H1 (cell line): Measurements from ENCODE around the gene RNASEL. TPM values are rescaled to one million over a fixed set of nuclear protein-coding genes. Genes with fewer than 3 reads are reported as not detected.
A peak's percentile ranks its signal among the peaks of the same experiment; 100 is the strongest.

Experiments
- CTCF ChIA-PET: fragments of 300-600 bp; sonication (Branson Sonifier 250); formaldehyde crosslinking; loops from one replicate; lab custom pipeline; 2021; ENCODE audit not compliant: partially characterized antibody; lab: Charles Lee
- POLR2A ChIA-PET: fragments of 300-600 bp; sonication (Branson Sonifier 250); formaldehyde crosslinking; loops from one replicate; lab custom pipeline; 2021; ENCODE audit warnings: inconsistent platforms; ENCODE audit not compliant: partially characterized antibody; lab: Charles Lee
- DNase-seq, 2 experiments: peaks; one replicate each; pipeline versions ENCODE4 v3.0.0 to v3.0.0-alpha.2; 2010 to 2022; ENCODE audit warnings: low spot score in 2 of 2, low read depth in 1 of 2, mixed read lengths in 1 of 2
- FAIRE-seq: peaks from 2 replicates; lab custom pipeline; 2011; peaks lifted over from hg19 to GRCh38; lab: Jason Lieb, UNC
- H2AFZ ChIP-seq: 2 replicates; pipeline ENCODE4 v1.8.1; 2012; ENCODE audit warnings: low read length, inconsistent platforms
- H2AK5ac ChIP-seq: 2 replicates; pipeline ENCODE4 v1.6.1; 2013; ENCODE audit warnings: low read depth, low read length
- H2BK120ac ChIP-seq: replicated peaks from 2 replicates; pipeline ENCODE3; 2013; ENCODE audit warnings: low read depth, low read length, inconsistent platforms
- H2BK12ac ChIP-seq: 2 replicates; pipeline ENCODE4 v1.6.1; 2013; ENCODE audit warnings: low read depth, low read length
- H2BK15ac ChIP-seq: 2 replicates; pipeline ENCODE4 v1.6.1; 2013; ENCODE audit warnings: low read length
- H2BK20ac ChIP-seq: 2 replicates; pipeline ENCODE4 v1.6.1; 2013; ENCODE audit warnings: low read length
- H2BK5ac ChIP-seq: 2 replicates; pipeline ENCODE4 v1.6.1; 2013; ENCODE audit warnings: low read depth, low read length
- H3K14ac ChIP-seq: 2 replicates; pipeline ENCODE4 v1.6.1; 2013; ENCODE audit warnings: inconsistent platforms; ENCODE audit not compliant: insufficient read length
- H3K18ac ChIP-seq: 2 replicates; pipeline ENCODE4 v1.6.1; 2013; ENCODE audit warnings: low read length; ENCODE audit errors: extremely low read depth
- H3K23ac ChIP-seq: 2 replicates; pipeline ENCODE4 v1.6.1; 2013; ENCODE audit warnings: inconsistent platforms; ENCODE audit not compliant: insufficient read length
- H3K23me2 ChIP-seq: 2 replicates; pipeline ENCODE4 v1.6.1; 2013; ENCODE audit warnings: low read depth, low read length
- H3K27ac ChIP-seq: 2 replicates; pipeline ENCODE4 v1.6.1; 2011; ENCODE audit warnings: low read depth, low read length, inconsistent platforms
- H3K27me3 ChIP-seq, 4 experiments: replicated peaks in 1 of 4; 1 replicate in 1 of 4; 2 replicates in 3 of 4; pipeline versions ENCODE4 v1.6.1 to v1.8.1; 2011 to 2013; ENCODE audit warnings: low read length in 3 of 4, mild to moderate bottlenecking in 3 of 4, inconsistent platforms in 2 of 4, mixed read lengths in 2 of 4, moderate library complexity in 1 of 4; ENCODE audit not compliant: control insufficient read depth in 3 of 4, insufficient read depth in 3 of 4; ENCODE audit errors: extremely low read depth in 1 of 4
- H3K36me3 ChIP-seq, 4 experiments: 2 replicates each; pipeline versions ENCODE4 v1.6.1 to v1.8.1; 2011 to 2013; ENCODE audit warnings: mild to moderate bottlenecking in 4 of 4, low read length in 3 of 4, moderate library complexity in 2 of 4, control low read depth in 1 of 4, inconsistent platforms in 1 of 4; ENCODE audit not compliant: insufficient read depth in 4 of 4, control insufficient read depth in 2 of 4
- H3K4ac ChIP-seq: replicated peaks from 2 replicates; pipeline ENCODE3; 2013; ENCODE audit warnings: low read length, low read depth, mixed read lengths, inconsistent platforms; ENCODE audit not compliant: insufficient read length
- H3K4me1 ChIP-seq, 4 experiments: replicated peaks in 1 of 4; 1 replicate in 1 of 4; 2 replicates in 3 of 4; pipeline versions ENCODE4 v1.6.1 to v1.8.1; 2011 to 2013; ENCODE audit warnings: low read length in 3 of 4, inconsistent platforms in 2 of 4, mixed read lengths in 1 of 4; ENCODE audit not compliant: insufficient read depth in 4 of 4, control insufficient read depth in 3 of 4
- H3K4me2 ChIP-seq, 2 experiments: 2 replicates each; pipeline versions ENCODE4 v1.6.1 to v1.8.1; 2011 to 2013; ENCODE audit warnings: low read depth in 2 of 2, low read length in 2 of 2, control low read depth in 1 of 2, inconsistent platforms in 1 of 2, mild to moderate bottlenecking in 1 of 2; ENCODE audit not compliant: insufficient read depth in 1 of 2
- H3K4me3 ChIP-seq, 4 experiments: fragments of 200-600, 300-600 bp in 1 of 4; sonication (generic), shearing (Covaris generic), sonication (Bioruptor Twin) in 1 of 4; 2 replicates each; pipeline versions ENCODE4 v1.5.1 to v1.8.1; 2011 to 2016; ENCODE audit warnings: low read length in 4 of 4, low read depth in 3 of 4, control low read depth in 2 of 4, inconsistent platforms in 2 of 4, mild to moderate bottlenecking in 2 of 4, mixed read lengths in 1 of 4, moderate library complexity in 1 of 4; ENCODE audit not compliant: insufficient read depth in 2 of 4; ENCODE audit errors: extremely low read depth in 1 of 4
- H3K56ac ChIP-seq: replicated peaks from 2 replicates; pipeline ENCODE3; 2013; ENCODE audit warnings: low read depth, mild to moderate bottlenecking, mixed read lengths, low read length, inconsistent platforms; ENCODE audit not compliant: insufficient read length
- H3K79me1 ChIP-seq: 2 replicates; pipeline ENCODE4 v1.6.1; 2013; ENCODE audit warnings: low read depth, low read length, control low read depth
- H3K79me2 ChIP-seq, 2 experiments: 2 replicates each; pipeline versions ENCODE4 v1.6.1 to v1.8.1; 2012 to 2013; ENCODE audit warnings: low read length in 2 of 2, mild to moderate bottlenecking in 2 of 2, inconsistent platforms in 1 of 2; ENCODE audit not compliant: insufficient read depth in 2 of 2, control insufficient read depth in 1 of 2
- H3K9ac ChIP-seq, 4 experiments: replicated peaks in 1 of 4; 1 replicate in 1 of 4; 2 replicates in 3 of 4; pipeline versions ENCODE4 v1.6.1 to v1.8.1; 2011 to 2013; ENCODE audit warnings: low read depth in 3 of 4, low read length in 3 of 4, control low read depth in 2 of 4, mild to moderate bottlenecking in 2 of 4, moderate library complexity in 2 of 4, inconsistent platforms in 1 of 4; ENCODE audit errors: extremely low read depth in 1 of 4
- H3K9me3 ChIP-seq, 2 experiments: 2 replicates each; pipeline versions ENCODE4 v1.6.1 to v1.8.1; 2012 to 2013; ENCODE audit warnings: mild to moderate bottlenecking in 2 of 2, moderate library complexity in 2 of 2, control low read depth in 1 of 2, inconsistent platforms in 1 of 2, low read depth in 1 of 2, low read length in 1 of 2, mixed read lengths in 1 of 2; ENCODE audit not compliant: insufficient read depth in 2 of 2
- H4K20me1 ChIP-seq, 2 experiments: replicated peaks in 1 of 2; 2 replicates each; pipeline versions ENCODE3 to v1.8.1; 2011 to 2013; ENCODE audit warnings: inconsistent platforms in 2 of 2, low read length in 2 of 2, mild to moderate bottlenecking in 1 of 2; ENCODE audit not compliant: insufficient read depth in 2 of 2, control insufficient read depth in 1 of 2
- H4K5ac ChIP-seq: 2 replicates; pipeline ENCODE4 v1.6.1; 2013; ENCODE audit warnings: low read length, low read depth, mixed read lengths, inconsistent platforms; ENCODE audit not compliant: insufficient read length
- H4K8ac ChIP-seq: 2 replicates; pipeline ENCODE4 v1.8.0; 2013; ENCODE audit warnings: mild to moderate bottlenecking, moderate library complexity, low read length, inconsistent platforms; ENCODE audit not compliant: insufficient read depth; ENCODE audit errors: extremely low read depth
- H4K91ac ChIP-seq: replicated peaks from 2 replicates; pipeline ENCODE3; 2013; ENCODE audit warnings: low read length, mixed read lengths, inconsistent platforms; ENCODE audit not compliant: insufficient read length
- EP300 ChIP-seq, 2 experiments: IDR thresholded peaks; 1 replicate in 1 of 2; 2 replicates in 1 of 2; pipeline ENCODE4 v1.6.1; 2011 to 2012; ENCODE audit warnings: low read depth in 2 of 2, low read length in 2 of 2, mild to moderate bottlenecking in 2 of 2, borderline replicate concordance in 1 of 2, inconsistent platforms in 1 of 2, moderate library complexity in 1 of 2
- KDM1A ChIP-seq: fragments of 200-600, 300-600 bp; sonication (generic); IDR thresholded peaks from 2 replicates; pipeline ENCODE4 v1.7.1; 2016; ENCODE audit warnings: mild to moderate bottlenecking, low read length, borderline replicate concordance
- SRF ChIP-seq: IDR thresholded peaks from 2 replicates; pipeline ENCODE4 v1.6.1; 2011; ENCODE audit warnings: mild to moderate bottlenecking, low read depth, low read length, moderate library complexity
- WGBS, 2 experiments: shearing (Covaris generic) in 1 of 2; methylation state at CpG; one replicate each; pipeline versions ENCODE4 v1.1.6 to v1.1.7; 2013 to 2015; ENCODE audit warnings: low lambda C conversion rate in 2 of 2, mixed read lengths in 2 of 2, inconsistent platforms in 1 of 2, low coverage in 1 of 2, missing lambda C conversion rate in 1 of 2; ENCODE audit not compliant: insufficient replicate concordance in 2 of 2, insufficient coverage in 1 of 2, insufficient read length in 1 of 2; ENCODE audit errors: extremely low coverage in 1 of 2, missing lambda C conversion rate in 1 of 2; 5-methylcytosine and 5-hydroxymethylcytosine counted together
- polyA plus RNA-seq, 7 experiments: library from polyadenylated mRNA; depleted of rRNA in 3 of 7; stranded (reverse) in 5 of 7; unstranded in 2 of 7; fragments of >200 nt in 5 of 7; fragments of 200-250 nt in 2 of 7; gene quantifications; 1 replicate in 5 of 7; 2 replicates in 1 of 7; 4 replicates in 1 of 7; pipeline versions ENCODE4 v1.2.1 to v1.2.3, GENCODE V29; 2011 to 2013; ENCODE audit warnings: missing spikeins in 2 of 7, mixed read lengths in 2 of 7
- total RNA-seq: library from RNA; stranded (reverse); fragmentation: NEBNext Ultra II Directional; extraction: Animal tissue kit (Norgen Biotek cat#: 25700); gene quantifications from 2 replicates; pipeline ENCODE4 v1.2.1, GENCODE V29; 2021

Gene RNASEL
- total and polyA plus RNA-seq, 2 of the 8 experiments (the other 6 are each of a cell fraction or from before 2014, with no cell fraction given) = 0.39 to 0.78 TPM

- WGBS, 2 experiments = 83 to 100% methylated on average over 1 of the region's 1 CpG
- no peak overlapping the region for H3K9ac ChIP-seq
- no peak overlapping the region for H2AFZ ChIP-seq
- no peak for FAIRE-seq
- ChIA-PET CTCF (interaction anchor here (5.0 kb wide), 1 partner anchor 152 kb away, joined by 35 read pairs; no protein-coding TSS in a partner anchor), POLR2A (interaction anchor here (15.8 kb wide), 1 partner anchor 17 kb away, joined by 107 read pairs; no protein-coding TSS in a partner anchor)
- no peak overlapping the region for H4K5ac ChIP-seq
- TF ChIP-seq SRF (no peak), EP300 (IDR thresholded peaks at IDR 0.05; ENCODE audit: borderline replicate concordance in 1 of 2, low read depth in 2 of 2, low read length in 2 of 2) (no peak), KDM1A (0 out of 2 replicates have a peak, but pooled peaks have one; percentile 21)
- no peaks in the 10 kb centered on the region for H3K79me1 ChIP-seq
- H2BK5ac ChIP-seq = no peak overlapping the region
- H4K91ac ChIP-seq = no peak overlapping the region
- no peak overlapping the region for H2BK120ac ChIP-seq
- H3K18ac ChIP-seq = no peak overlapping the region
- H4K20me1 ChIP-seq = no peaks in the 10 kb centered on the region
- peaks cover 6 to 19% (median 12%) of the 10 kb centered on the region in 4 experiments; a peak in 6 of 7 replicates for H3K4me1 ChIP-seq
- H3K27me3 ChIP-seq = no peaks in the 10 kb centered on the region
- H2AK5ac ChIP-seq = no peak overlapping the region
- H2BK12ac ChIP-seq = no peak overlapping the region
- H3K27ac ChIP-seq = no peak overlapping the region
- no peak overlapping the region for H3K23ac ChIP-seq
- H2BK20ac ChIP-seq = no peak overlapping the region
- H3K14ac ChIP-seq = no peak overlapping the region
- no peak overlapping the region for H3K4me2 ChIP-seq
- no peaks in the 10 kb centered on the region for H3K9me3 ChIP-seq
- no peaks in the 10 kb centered on the region; the same call in 1 of the 2 replicates for H3K23me2 ChIP-seq
- no peak overlapping the region for H4K8ac ChIP-seq
- no peak for DNase-seq
- H2BK15ac ChIP-seq = no peak overlapping the region
- no peak overlapping the region for H3K4ac ChIP-seq
- H3K4me3 ChIP-seq = no peak overlapping the region
- H3K36me3 ChIP-seq = no peaks in the 10 kb centered on the region
- H3K79me2 ChIP-seq = no peaks in the 10 kb centered on the region
- H3K56ac ChIP-seq = no peak overlapping the region
Measured at GRCh38 chr1:182631954-182632353, 42.9 kb upstream of the RNASEL start.
